Aorta (tissue), 5 donors: ENCODE data around the gene MDK. TPM values are rescaled to one million over a fixed set of nuclear protein-coding genes. Genes with fewer than 3 reads are reported as not detected.
A peak's percentile ranks its signal among the peaks of the same experiment; 100 is the strongest.

Source experiments
- ATAC-seq: fragments of 200-7000 bp; cut with Tn5 transposase; one replicate; pipeline ENCODE4 v1.9.1; 2022; ENCODE audit warnings: moderate library complexity; ENCODE audit not compliant: low FRiP score
- DNase-seq, 2 donors: peaks; one replicate each; pipeline ENCODE4 v3.0.0-alpha.2; 2020
- H3K27ac ChIP-seq, 2 donors: one replicate each; pipeline ENCODE4 v1.5.1; 2013; ENCODE audit warnings: low read length in 2 of 2, mild to moderate bottlenecking in 2 of 2, moderate library complexity in 2 of 2, control low read depth in 1 of 2, inconsistent platforms in 1 of 2, low read depth in 1 of 2
- H3K27me3 ChIP-seq, 2 donors: one replicate each; pipeline ENCODE4 v1.6.1; 2013; ENCODE audit warnings: control low read depth in 1 of 2, low read length in 1 of 2, mild to moderate bottlenecking in 1 of 2, moderate library complexity in 1 of 2; ENCODE audit not compliant: insufficient read depth in 2 of 2, control insufficient read depth in 1 of 2
- H3K36me3 ChIP-seq, 2 donors: one replicate each; pipeline ENCODE4 v1.6.1; 2013; ENCODE audit warnings: control low read depth in 1 of 2, low read length in 1 of 2, mild to moderate bottlenecking in 1 of 2; ENCODE audit not compliant: insufficient read depth in 2 of 2, control insufficient read depth in 1 of 2
- H3K4me1 ChIP-seq, 2 donors: one replicate each; pipeline ENCODE4 v1.6.1; 2013; ENCODE audit warnings: low read length in 2 of 2, control low read depth in 1 of 2, mild to moderate bottlenecking in 1 of 2, moderate library complexity in 1 of 2; ENCODE audit not compliant: insufficient read depth in 2 of 2, control insufficient read depth in 1 of 2
- H3K4me3 ChIP-seq, 2 donors: one replicate each; pipeline ENCODE4 v1.5.1; 2013; ENCODE audit warnings: low read length in 2 of 2, control low read depth in 1 of 2, mild to moderate bottlenecking in 1 of 2
- H3K9me3 ChIP-seq: one replicate; pipeline ENCODE4 v1.6.1; 2013; ENCODE audit warnings: mild to moderate bottlenecking, low read length; ENCODE audit not compliant: control insufficient read depth
- WGBS, 2 donors: extraction: QIAGEN DNeasy Blood & Tissue Kit; methylation state at CpG; one replicate each; pipeline ENCODE4 v1.1.7; 2013; 5-methylcytosine and 5-hydroxymethylcytosine counted together
- intact Hi-C, 2 donors: fragments of 100-400 bp; cut with DNase I; formaldehyde crosslinking; loops; one replicate each; pipeline versions ENCODE4 v1.14.2 to v1.15.0; 2022
- long read RNA-seq, 2 donors: library from polyadenylated mRNA; unstranded; transcript quantifications; one replicate each; pipeline ENCODE4 v2.0.0, GENCODE V29; 2020 to 2021
- polyA plus RNA-seq, 2 donors: library from polyadenylated mRNA; stranded (reverse); fragments of 200-250 nt; gene quantifications; one replicate each; pipeline ENCODE4 v1.2.3, GENCODE V29; 2013
- total RNA-seq, 2 donors: library from RNA; stranded (reverse); fragmentation: NEBNext Ultra II Directional; extraction: Animal tissue kit (Norgen Biotek cat#: 25700); gene quantifications; one replicate each; pipeline ENCODE4 v1.2.1, GENCODE V29; 2021
- donor health status: healthy with polysubstance abuse.
- donor health status: Bipolar disorder and iron deficiency.
- donor health status: DM: no; HTN: no; CAD: no.
- donor health status: DM: no; HTN: no; CAD: no.
- donor health status: DM: yes; HTN: yes; CAD: no.

MDK gene, protein sequence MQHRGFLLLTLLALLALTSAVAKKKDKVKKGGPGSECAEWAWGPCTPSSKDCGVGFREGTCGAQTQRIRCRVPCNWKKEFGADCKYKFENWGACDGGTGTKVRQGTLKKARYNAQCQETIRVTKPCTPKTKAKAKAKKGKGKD
- total RNA-seq (10 to 100 TPM; 11.8 to 23.4 TPM), polyA plus RNA-seq (10 to 100 TPM; 15.8 to 40.3 TPM)
- long read RNA-seq, donor 1, partial matches to known transcripts, result 2 of 7 reads
- long read RNA-seq, donor 1, other reads (novel, unspliced or antisense), result 0 of 7 reads
- long read RNA-seq, donor 2, transcript MDK-203 (5 exons, 828 nt), result major isoform, 5 of 10 reads
- long read RNA-seq, donor 2, partial matches to known transcripts, result 1 of 10 reads
- long read RNA-seq, donor 2, other reads (novel, unspliced or antisense), result 0 of 10 reads

DNA sequence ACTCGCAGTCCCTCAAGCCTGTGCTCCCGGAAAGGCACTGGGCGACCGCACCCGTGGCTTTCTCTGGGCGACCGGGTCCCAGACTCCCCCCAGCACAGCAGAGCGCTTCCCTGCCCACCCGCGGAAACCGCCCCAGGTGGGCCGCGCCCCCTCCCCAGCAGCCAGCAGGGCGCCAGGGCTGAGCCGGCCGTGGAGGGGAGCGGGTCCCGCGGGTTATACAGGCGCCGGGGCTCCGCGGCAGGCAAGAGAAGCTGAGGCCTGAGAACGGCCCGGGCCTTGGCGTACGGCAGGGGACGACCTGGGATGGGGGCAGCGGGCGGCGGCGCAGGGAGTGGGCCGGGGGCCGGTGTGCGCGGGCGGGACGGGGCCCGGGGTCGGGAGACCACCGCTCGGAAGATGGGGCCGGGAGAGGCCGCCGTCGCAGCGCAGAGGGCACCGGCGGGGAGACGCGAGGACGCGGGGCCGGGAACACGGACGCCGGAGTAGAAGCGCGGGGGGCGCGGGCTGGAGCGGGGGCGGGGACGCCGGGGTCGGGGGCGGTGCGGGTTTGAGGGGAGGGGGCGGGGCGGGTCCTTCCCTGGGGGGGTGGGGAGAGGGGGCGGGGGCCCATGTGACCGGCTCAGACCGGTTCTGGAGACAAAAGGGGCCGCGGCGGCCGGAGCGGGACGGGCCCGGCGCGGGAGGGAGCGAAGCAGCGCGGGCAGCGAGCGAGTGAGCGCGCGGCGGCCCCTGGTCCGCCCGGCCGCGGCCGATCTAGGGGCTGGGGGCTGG lies at the start of gene MDK:
Gene MDK (plus strand): TSS at position 622 of the 771 bp plus-strand sequence. CDS start 389 bp downstream, outside the sequence.
- ATAC-seq, result no peak
- peak in 1 of 2 donors; percentile 81 for DNase-seq
- H3K4me1 ChIP-seq, result no peaks in the 10 kb centered on the region
- intact Hi-C loops, result no loop called here
- H3K4me3 ChIP-seq, result peak within 1 kb of the TSS; percentile 22 to 46
- H3K36me3 ChIP-seq, result peaks cover 0 to 2% of the 10 kb centered on the region in 2 donors
- no peaks in the 10 kb centered on the region for H3K27me3 ChIP-seq
- WGBS, 2 donors, result 1 to 2% methylated on average over 46 to 96 of the region's 96 CpGs
- H3K27ac ChIP-seq, result no peak within 1 kb of the TSS
- H3K9me3 ChIP-seq, result no peaks in the 10 kb centered on the region

DNA sequence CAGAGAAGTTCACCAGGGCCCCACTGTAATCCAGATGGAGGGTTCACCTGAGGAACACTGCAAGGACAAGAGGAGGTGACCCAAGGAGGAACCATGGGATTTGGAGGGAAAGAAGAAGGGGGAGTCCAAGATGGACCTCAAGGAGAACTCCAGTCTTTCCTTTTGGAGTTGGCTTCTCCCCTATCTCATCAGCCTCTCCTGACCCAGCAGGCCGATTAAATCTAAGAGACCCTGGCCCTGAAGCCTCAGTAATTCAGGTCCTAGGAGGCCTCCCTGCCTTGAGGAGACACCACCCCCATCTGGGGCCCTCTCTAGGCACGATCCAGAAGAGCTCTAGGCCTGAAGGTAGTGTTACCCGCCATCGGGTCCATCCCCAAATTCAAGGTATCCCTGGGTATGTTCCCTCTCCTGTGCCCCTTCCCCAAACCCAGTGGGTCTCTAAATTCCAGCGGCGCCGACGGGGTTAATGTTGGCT lies 49.3 kb upstream of the MDK start:
- H3K9me3 ChIP-seq, result no peaks in the 10 kb centered on the region
- no peak overlapping the region for H3K27ac ChIP-seq
- 31 to 33% methylated on average over 8 of the region's 8 CpGs for WGBS, 2 donors
- H3K36me3 ChIP-seq, result no peaks in the 10 kb centered on the region
- intact Hi-C loops, result no loop called here
- ATAC-seq (no peak), DNase-seq (no peak)
- no peaks in the 10 kb centered on the region for H3K27me3 ChIP-seq
- H3K4me1 ChIP-seq, result no peaks in the 10 kb centered on the region
- H3K4me3 ChIP-seq, result no peak overlapping the region

DNA sequence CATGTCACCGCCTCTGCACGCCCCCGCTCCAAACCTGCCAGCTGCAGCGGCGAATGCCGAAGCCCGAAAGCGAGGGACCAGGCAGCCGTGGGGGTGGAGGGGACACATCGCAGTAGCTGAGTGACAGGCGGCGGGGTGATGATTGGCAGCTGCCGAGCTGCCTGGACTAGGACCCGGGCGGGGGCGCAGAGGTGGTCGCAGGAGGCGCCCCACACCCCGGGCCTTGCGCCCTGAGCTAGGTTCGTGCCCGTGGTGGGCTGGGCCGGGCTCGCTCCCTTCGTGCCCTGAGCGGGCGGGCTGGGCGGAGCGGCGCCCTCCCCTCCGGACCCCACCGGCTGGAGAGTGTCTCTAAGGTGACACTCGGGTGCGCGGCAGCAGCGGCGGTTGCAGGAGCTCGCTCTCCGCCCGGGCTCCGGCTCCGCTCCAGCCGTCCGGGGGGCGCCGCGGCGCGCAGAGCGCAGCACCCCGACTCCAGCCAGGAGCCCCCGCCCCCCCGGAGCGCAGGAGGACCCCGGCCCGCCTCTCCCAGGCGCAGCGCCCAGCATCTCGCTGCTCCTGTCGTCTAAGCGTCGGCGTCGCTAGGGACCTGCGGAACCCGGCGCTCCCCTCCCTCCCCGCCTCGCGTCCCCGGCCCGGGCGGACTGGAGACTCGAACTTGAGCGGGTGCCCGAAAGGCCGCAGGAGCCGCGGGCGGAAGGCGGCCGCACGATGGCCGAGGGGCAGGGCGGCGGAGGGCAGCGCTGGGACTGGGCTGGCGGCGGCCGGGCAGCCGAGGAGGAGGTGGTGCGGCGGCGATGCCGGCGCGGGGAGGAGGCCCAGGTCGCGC lies 48.7 kb upstream of the MDK start:
- ATAC-seq (peak; percentile 37), DNase-seq (no peak)
- intact Hi-C loops, result no loop called here
- H3K27ac ChIP-seq, result no peak overlapping the region
- 1 to 2% methylated on average over 73 to 99 of the region's 99 CpGs for WGBS, 2 donors
- no peaks in the 10 kb centered on the region for H3K36me3 ChIP-seq
- no peaks in the 10 kb centered on the region for H3K27me3 ChIP-seq
- H3K4me1 ChIP-seq, result no peaks in the 10 kb centered on the region
- H3K9me3 ChIP-seq, result no peaks in the 10 kb centered on the region
- peak overlapping the region in 1 of 2 donors; percentile 32 for H3K4me3 ChIP-seq

DNA sequence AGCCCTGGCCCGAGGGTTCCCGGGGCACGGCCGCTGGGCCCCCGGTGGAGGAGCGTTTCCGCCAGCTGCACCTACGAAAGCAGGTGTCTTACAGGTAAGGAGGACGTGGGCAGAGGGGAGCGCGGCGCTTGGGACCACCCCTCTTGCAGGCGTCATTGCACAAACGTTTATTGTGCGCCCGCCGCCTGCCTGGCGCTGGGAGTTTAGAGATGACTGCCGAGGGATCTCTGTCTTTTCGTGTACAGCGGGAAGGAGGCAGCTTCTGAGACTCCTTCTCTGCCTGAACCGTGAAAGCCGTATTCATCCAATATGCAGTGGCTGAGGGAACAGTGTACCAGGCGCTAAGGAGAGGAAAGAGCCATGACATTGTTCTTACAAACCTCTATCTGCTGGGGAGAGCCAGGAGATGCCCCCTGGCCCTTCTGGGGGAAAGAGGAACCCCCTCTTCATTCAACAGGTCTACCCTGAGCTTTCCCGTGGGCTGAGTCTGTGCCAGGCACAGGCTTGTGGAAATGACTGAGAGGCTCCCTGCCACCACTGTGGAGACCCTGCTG lies 48.0 kb upstream of the MDK start:
- H3K9me3 ChIP-seq, result no peaks in the 10 kb centered on the region
- no peaks in the 10 kb centered on the region for H3K27me3 ChIP-seq
- no peak overlapping the region for H3K27ac ChIP-seq
- no peak overlapping the region for H3K4me3 ChIP-seq
- 22 to 23% methylated on average over 25 of the region's 25 CpGs for WGBS, 2 donors
- no peaks in the 10 kb centered on the region for H3K4me1 ChIP-seq
- intact Hi-C loops, result no loop called here
- H3K36me3 ChIP-seq, result no peaks in the 10 kb centered on the region
- no peak for DNase-seq
- no peak for ATAC-seq

DNA sequence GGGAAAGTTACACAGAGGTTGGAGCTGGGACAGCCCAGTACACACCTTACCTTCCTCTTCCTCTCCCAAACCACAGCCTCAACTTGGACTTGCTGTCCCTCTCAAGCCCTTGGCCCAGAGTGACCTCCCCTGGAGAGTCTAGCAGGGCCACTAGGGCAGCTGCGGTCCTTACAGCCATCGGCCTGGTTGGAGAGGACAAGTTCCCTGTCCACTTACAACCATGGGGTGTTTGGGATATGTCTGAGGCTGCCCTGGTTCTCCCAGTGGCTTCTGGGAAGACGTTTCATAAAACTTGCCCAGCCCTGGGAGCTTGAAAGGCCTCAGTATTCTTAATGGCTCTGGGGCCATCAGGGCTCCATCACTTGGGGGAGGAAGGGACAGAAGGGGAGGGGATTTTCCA lies 47.3 kb upstream of the MDK start:
- no peaks in the 10 kb centered on the region for H3K27me3 ChIP-seq
- H3K27ac ChIP-seq, result no peak overlapping the region
- intact Hi-C loops, result no loop called here
- no peak for DNase-seq
- H3K9me3 ChIP-seq, result no peaks in the 10 kb centered on the region
- no peak overlapping the region for H3K4me3 ChIP-seq
- no peaks in the 10 kb centered on the region for H3K4me1 ChIP-seq
- H3K36me3 ChIP-seq, result no peaks in the 10 kb centered on the region
- WGBS, 2 donors, result 94 to 98% methylated on average over 3 of the region's 3 CpGs
- ATAC-seq, result no peak

DNA sequence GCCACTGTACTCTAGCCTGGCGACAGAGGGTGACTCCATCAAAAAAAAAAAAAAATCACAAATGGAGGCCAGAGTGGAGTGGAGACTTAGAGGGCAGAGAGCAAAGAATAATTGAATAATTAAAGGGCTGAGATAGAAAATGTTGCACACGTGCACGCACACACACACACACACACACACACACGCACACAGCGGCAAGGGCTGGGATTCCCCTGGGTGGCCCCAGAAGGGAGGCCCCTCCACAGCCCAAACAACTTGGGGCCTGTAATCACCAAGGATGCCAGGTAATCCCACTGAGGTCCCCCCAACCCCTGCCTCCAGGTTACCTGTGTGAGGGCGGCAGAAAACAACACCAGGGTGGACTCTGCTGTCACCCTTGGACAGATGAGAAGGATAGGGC lies 46.2 kb upstream of the MDK start:
- Histone ChIP-seq H3K4me1 (no peaks in the 10 kb centered on the region), H3K27me3 (no peaks in the 10 kb centered on the region), H3K4me3 (no peak overlapping the region), H3K27ac (no peak overlapping the region), H3K36me3 (no peaks in the 10 kb centered on the region), H3K9me3 (no peaks in the 10 kb centered on the region)
- ATAC-seq (no peak), DNase-seq (no peak)
- 97 to 98% methylated on average over 6 of the region's 6 CpGs for WGBS, 2 donors
- intact Hi-C loops, result no loop called here

DNA sequence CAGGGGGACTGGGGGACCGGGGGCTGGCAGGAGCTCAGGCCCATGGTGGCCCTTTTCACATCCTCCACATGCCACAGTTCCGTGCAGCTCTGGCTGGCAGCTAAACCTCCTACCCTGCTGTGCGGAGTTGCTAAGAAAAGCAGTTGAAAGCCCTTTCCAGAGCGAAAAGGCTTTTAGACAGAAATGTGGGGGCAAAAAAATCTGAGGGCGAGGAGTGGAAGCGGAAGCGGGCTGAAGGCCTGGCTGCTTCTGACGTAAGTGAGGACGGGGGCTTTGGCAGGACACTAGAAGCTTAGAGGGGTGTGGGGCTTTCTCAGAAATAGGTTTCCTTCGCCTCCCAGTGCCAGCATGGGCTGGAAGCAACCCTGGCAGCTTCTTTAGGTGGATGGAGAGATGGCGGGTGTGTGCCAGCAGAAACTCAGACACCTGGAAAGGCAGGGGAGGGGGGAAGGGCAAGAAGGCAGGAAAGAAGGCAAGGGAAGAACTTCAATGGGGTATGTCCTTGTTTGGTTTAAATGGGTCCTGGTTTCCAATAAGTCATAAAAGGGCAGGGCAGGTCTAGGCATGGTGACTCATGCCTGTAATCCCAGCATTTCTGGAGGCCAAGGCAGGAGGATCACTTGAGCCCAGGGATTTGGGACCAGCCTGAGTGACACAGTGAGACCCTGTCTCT lies 45.4 kb upstream of the MDK start:
- intact Hi-C loops, result no loop called here
- DNase-seq (no peak), ATAC-seq (no peak)
- H3K4me1 ChIP-seq, result no peaks in the 10 kb centered on the region
- no peak overlapping the region for H3K27ac ChIP-seq
- H3K36me3 ChIP-seq, result no peaks in the 10 kb centered on the region
- no peak overlapping the region for H3K4me3 ChIP-seq
- no peaks in the 10 kb centered on the region for H3K27me3 ChIP-seq
- no peaks in the 10 kb centered on the region for H3K9me3 ChIP-seq
- 88 to 92% methylated on average over 11 of the region's 11 CpGs for WGBS, 2 donors
